ENCODE results near the gene TLCD5.

GRCh38 chr11:120290956-120291355, 34.1 kb upstream of the TLCD5 start:
- TF ChIP-seq CTCF (IDR thresholded peaks at IDR 0.05), result no peak
- TF ChIP-seq POLR2A (IDR thresholded peaks at IDR 0.05), result no peak

All from lower leg skin (tissue), 3 donors.